Measurements from ENCODE around the gene C11orf42.
A peak's percentile ranks its signal among the peaks of the same experiment; 100 is the strongest.
"Not testable (repeated sequence)": the region's sequence is repeated elsewhere in the genome, so short reads cannot be mapped to it uniquely, and the experiment has no call there.

The C11orf42 gene

GRCh38 chr11:6223854-6224253 lies 18.5 kb downstream of the C11orf42 start:
- DNase-seq, result no peak

- DNase-seq, result no peak
Measured at GRCh38 chr11:6224421-6224820, 19.1 kb downstream of the C11orf42 start.

GRCh38 chr11:6225024-6225423 lies 19.7 kb downstream of the C11orf42 start:
- DNase-seq, result no peak

- DNase-seq, result no peak
Measured at GRCh38 chr11:6225896-6226295, 20.5 kb downstream of the C11orf42 start.

- DNase-seq, result no peak
Measured at GRCh38 chr11:6228520-6228919, 23.2 kb downstream of the C11orf42 start.

GRCh38 chr11:6229911-6230310 lies 24.6 kb downstream of the C11orf42 start:
- DNase-seq, result no peak

GRCh38 chr11:6232899-6233298 lies 27.5 kb downstream of the C11orf42 start:
- no peak for DNase-seq

- DNase-seq, result no peak
Measured at GRCh38 chr11:6233984-6234386, 28.6 kb downstream of the C11orf42 start.

GRCh38 chr11:6234387-6235107 lies 29.2 kb downstream of the C11orf42 start, which contains the start of gene FHIP1B:
Gene FHIP1B, minus strand, starts transcription at chr11:6234636. Its CDS starts 10,120 bp downstream, at chr11:6224516.
- peak; percentile 100 for DNase-seq

GRCh38 chr11:6237266-6237665 lies 31.9 kb downstream of the C11orf42 start:
- no peak for DNase-seq

GRCh38 chr11:6237761-6238302 lies 32.5 kb downstream of the C11orf42 start:
- DNase-seq, result no peak

GRCh38 chr11:6238902-6239301 lies 33.5 kb downstream of the C11orf42 start, which contains the start of gene CNGA4:
Gene CNGA4, plus strand, starts transcription at chr11:6239089. Its CDS starts 118 bp downstream, at chr11:6239207.
- DNase-seq, result no peak

- DNase-seq, result no peak
Measured at GRCh38 chr11:6240139-6240538, 34.8 kb downstream of the C11orf42 start.

GRCh38 chr11:6240781-6241180 lies 35.4 kb downstream of the C11orf42 start:
- DNase-seq, result no peak

GRCh38 chr11:6241316-6241715 lies 36.0 kb downstream of the C11orf42 start:
- no peak for DNase-seq

GRCh38 chr11:6245536-6245935 lies 40.2 kb downstream of the C11orf42 start:
- no peak for DNase-seq

GRCh38 chr11:6248248-6248647 lies 42.9 kb downstream of the C11orf42 start:
- no peak for DNase-seq

- DNase-seq, result not testable (repeated sequence)
Measured at GRCh38 chr11:6248897-6249296, 43.5 kb downstream of the C11orf42 start.

GRCh38 chr11:6249770-6250555 lies 44.6 kb downstream of the C11orf42 start:
- no peak for DNase-seq

- DNase-seq, result peak; percentile 27
Measured at GRCh38 chr11:6251120-6251733, 45.9 kb downstream of the C11orf42 start.

GRCh38 chr11:6251990-6252473 lies 46.7 kb downstream of the C11orf42 start:
- DNase-seq, result no peak

GRCh38 chr11:6253197-6253596 lies 47.8 kb downstream of the C11orf42 start:
- no peak for DNase-seq

GRCh38 chr11:6258141-6258540 lies 52.8 kb downstream of the C11orf42 start:
- no peak for DNase-seq

All from central memory CD4-positive, alpha-beta T cell (primary cell).